Measurements from ENCODE around the gene ADRB2. TPM values are rescaled to one million over a fixed set of nuclear protein-coding genes. Genes with fewer than 3 reads are reported as not detected.

ADRB2 gene
- total RNA-seq, 1 experiment from 2014 or later: 0.25 TPM

DNA sequence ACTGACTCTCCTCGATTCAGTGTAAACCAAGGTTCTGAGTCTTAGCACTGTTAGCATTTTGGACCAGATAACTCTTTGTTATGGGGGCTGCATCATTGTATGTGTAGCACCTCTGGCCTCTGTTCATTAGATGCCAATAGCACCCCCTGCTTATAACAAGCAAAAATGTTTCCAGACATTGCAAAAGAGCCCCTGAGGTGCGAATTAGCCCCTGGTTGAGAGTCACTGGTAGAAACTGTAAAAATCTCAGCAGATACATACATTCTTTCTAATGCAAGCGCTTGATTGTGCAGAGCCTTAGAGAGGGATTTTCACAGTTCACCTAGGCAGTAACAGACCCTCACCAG, 2.8 kb downstream of the ADRB2 start:
- no peak overlapping the region for H3K27ac ChIP-seq (ENCODE audit: low read depth, low read length)
- no peak for TF ChIP-seq CEBPB (IDR thresholded peaks at IDR 0.05; ENCODE audit: low read depth)
- no peak for TF ChIP-seq SRF (IDR thresholded peaks at IDR 0.05; ENCODE audit: low read depth)
- TF ChIP-seq TCF7L2 (IDR thresholded peaks at IDR 0.05; ENCODE audit: borderline replicate concordance, extremely low read depth, insufficient read depth, insufficient read length): no peak
- TF ChIP-seq SP1 (IDR thresholded peaks at IDR 0.05; ENCODE audit: low read depth): no peak
- TF ChIP-seq ZNF274 (IDR thresholded peaks at IDR 0.05; ENCODE audit: low read depth, low read length): no peak
- TF ChIP-seq SIN3A (IDR thresholded peaks at IDR 0.05; ENCODE audit: low read depth): no peak
- TF ChIP-seq JUND (IDR thresholded peaks at IDR 0.05): no peak
- TF ChIP-seq ELF1 (IDR thresholded peaks at IDR 0.05; ENCODE audit: borderline replicate concordance, low read depth): no peak
- TF ChIP-seq, protein P1, sequence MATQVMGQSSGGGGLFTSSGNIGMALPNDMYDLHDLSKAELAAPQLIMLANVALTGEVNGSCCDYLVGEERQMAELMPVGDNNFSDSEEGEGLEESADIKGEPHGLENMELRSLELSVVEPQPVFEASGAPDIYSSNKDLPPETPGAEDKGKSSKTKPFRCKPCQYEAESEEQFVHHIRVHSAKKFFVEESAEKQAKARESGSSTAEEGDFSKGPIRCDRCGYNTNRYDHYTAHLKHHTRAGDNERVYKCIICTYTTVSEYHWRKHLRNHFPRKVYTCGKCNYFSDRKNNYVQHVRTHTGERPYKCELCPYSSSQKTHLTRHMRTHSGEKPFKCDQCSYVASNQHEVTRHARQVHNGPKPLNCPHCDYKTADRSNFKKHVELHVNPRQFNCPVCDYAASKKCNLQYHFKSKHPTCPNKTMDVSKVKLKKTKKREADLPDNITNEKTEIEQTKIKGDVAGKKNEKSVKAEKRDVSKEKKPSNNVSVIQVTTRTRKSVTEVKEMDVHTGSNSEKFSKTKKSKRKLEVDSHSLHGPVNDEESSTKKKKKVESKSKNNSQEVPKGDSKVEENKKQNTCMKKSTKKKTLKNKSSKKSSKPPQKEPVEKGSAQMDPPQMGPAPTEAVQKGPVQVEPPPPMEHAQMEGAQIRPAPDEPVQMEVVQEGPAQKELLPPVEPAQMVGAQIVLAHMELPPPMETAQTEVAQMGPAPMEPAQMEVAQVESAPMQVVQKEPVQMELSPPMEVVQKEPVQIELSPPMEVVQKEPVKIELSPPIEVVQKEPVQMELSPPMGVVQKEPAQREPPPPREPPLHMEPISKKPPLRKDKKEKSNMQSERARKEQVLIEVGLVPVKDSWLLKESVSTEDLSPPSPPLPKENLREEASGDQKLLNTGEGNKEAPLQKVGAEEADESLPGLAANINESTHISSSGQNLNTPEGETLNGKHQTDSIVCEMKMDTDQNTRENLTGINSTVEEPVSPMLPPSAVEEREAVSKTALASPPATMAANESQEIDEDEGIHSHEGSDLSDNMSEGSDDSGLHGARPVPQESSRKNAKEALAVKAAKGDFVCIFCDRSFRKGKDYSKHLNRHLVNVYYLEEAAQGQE (IDR thresholded peaks at IDR 0.05; ENCODE audit: low read depth): no peak
- TF ChIP-seq, protein P2, sequence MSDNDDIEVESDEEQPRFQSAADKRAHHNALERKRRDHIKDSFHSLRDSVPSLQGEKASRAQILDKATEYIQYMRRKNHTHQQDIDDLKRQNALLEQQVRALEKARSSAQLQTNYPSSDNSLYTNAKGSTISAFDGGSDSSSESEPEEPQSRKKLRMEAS (IDR thresholded peaks at IDR 0.05): no peak
- no peak for TF ChIP-seq EZH2phosphoT487 (IDR thresholded peaks at IDR 0.05; ENCODE audit: borderline replicate concordance)
- no peak for TF ChIP-seq EGR1 (IDR thresholded peaks at IDR 0.05; ENCODE audit: low read depth)
- no peak for TF ChIP-seq POLR2AphosphoS5 (IDR thresholded peaks at IDR 0.05; ENCODE audit: low read depth, low read length)
- no peak for TF ChIP-seq FOSL1 (IDR thresholded peaks at IDR 0.05; ENCODE audit: low read depth)
- TF ChIP-seq, protein P3, sequence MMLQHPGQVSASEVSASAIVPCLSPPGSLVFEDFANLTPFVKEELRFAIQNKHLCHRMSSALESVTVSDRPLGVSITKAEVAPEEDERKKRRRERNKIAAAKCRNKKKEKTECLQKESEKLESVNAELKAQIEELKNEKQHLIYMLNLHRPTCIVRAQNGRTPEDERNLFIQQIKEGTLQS (IDR thresholded peaks at IDR 0.05): no peak
- no peak for TF ChIP-seq YY1 (IDR thresholded peaks at IDR 0.05; ENCODE audit: extremely low read depth, insufficient replicate concordance, low read depth, low read length)
- TF ChIP-seq EZH2 (IDR thresholded peaks at IDR 0.05): no peak
- TF ChIP-seq CBX3 (IDR thresholded peaks at IDR 0.05; ENCODE audit: low read depth): no peak
- H3K9me3 ChIP-seq (ENCODE audit: control insufficient read depth in 1 of 2, insufficient read depth in 1 of 2, low read depth in 1 of 2, low read length in 2 of 2): no peaks in the 10 kb centered on the region
- no peak overlapping the region for H3K9ac ChIP-seq (ENCODE audit: low read length)
- intact Hi-C loops (cut with micrococcal nuclease): loop anchor here (10.0 kb wide), 1 partner anchor 206 kb away; no protein-coding TSS in a partner anchor
- RAD21 ChIA-PET (ENCODE audit: low non-redundant PET in 1 of 2, low total read pairs in 2 of 2, uncharacterized antibody in 2 of 2, unreplicated experiment in 2 of 2): no interaction called here
- H3K4me1 ChIP-seq (ENCODE audit: control insufficient read depth in 1 of 2, insufficient read depth in 2 of 2, low read length in 2 of 2): peaks cover 5 to 14% of the 10 kb centered on the region in 2 experiments; a peak in 2 of 4 replicates
- POLR2A ChIA-PET: no interaction called here
- H3K36me3 ChIP-seq (ENCODE audit: control insufficient read depth in 1 of 2, insufficient read depth in 2 of 2, low read length in 2 of 2): no peaks in the 10 kb centered on the region
- no peaks in the 10 kb centered on the region for H3K9me2 ChIP-seq (ENCODE audit: insufficient read depth)
- no peaks in the 10 kb centered on the region for H3K79me2 ChIP-seq (ENCODE audit: insufficient read depth, low read length)
- no peaks in the 10 kb centered on the region; the same call in 1 of the 2 replicates for H3K27me3 ChIP-seq (ENCODE audit: insufficient read depth, low read length)
- H2AFZ ChIP-seq (ENCODE audit: low read depth, low read length, poor library complexity, severe bottlenecking): no peak overlapping the region
- H3K4me2 ChIP-seq (ENCODE audit: low read length): no peak overlapping the region
- ATAC-seq (no peak), DNase-seq (ENCODE audit: low read depth, low spot score) (no peak)
- H3K4me3 ChIP-seq (replicated peaks in 1 of 2; ENCODE audit: low read depth in 1 of 2, low read length in 2 of 2): no peak overlapping the region
- H4K20me1 ChIP-seq (ENCODE audit: insufficient read depth): no peaks in the 10 kb centered on the region
- BruUV-seq (replicated peaks): no TSS peak
- CTCF ChIA-PET: no interaction called here

All from HCT116 (cell line).